NCI-H82 treated with DMSO at 0.1 percent for 48 hours (cell line): ENCODE measurements around the gene LTBP1.
"Not testable (repeated sequence)": the region's sequence is repeated elsewhere in the genome, so short reads cannot be mapped to it uniquely, and the experiment has no call there.

ENCODE experiments used
- DNase-seq: peaks from one replicate; lab custom pipeline; 2025; ENCODE audit not compliant: unreplicated experiment; lab: John Stamatoyannopoulos, UW

The LTBP1 gene

GRCh38 chr2:33033606-33034081 is 86.9 kb downstream of the LTBP1 start:
- DNase-seq: peak; percentile 81

DNA sequence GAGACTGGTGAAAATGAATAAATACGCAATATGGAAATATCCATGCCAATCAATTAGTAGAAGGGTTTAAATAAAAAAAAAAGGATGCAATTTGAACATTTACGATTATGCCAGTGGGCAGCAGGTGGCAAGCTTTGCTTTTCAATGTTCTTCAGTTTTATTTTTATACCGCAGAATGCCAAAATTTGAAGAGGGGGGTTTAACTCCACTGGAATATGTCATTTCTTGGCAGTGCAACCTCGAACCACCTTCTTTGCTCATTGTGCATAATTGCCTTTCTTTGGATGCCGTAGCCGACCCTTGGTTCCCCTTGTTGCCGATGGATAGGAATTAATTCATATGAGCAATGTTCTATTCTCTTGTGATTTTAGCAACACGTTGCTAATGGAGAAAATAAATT is 88.0 kb downstream of the LTBP1 start:
- DNase-seq: no peak

- DNase-seq: no peak
Observed at GRCh38 chr2:33038230-33038629, 91.5 kb downstream of the LTBP1 start.

DNA sequence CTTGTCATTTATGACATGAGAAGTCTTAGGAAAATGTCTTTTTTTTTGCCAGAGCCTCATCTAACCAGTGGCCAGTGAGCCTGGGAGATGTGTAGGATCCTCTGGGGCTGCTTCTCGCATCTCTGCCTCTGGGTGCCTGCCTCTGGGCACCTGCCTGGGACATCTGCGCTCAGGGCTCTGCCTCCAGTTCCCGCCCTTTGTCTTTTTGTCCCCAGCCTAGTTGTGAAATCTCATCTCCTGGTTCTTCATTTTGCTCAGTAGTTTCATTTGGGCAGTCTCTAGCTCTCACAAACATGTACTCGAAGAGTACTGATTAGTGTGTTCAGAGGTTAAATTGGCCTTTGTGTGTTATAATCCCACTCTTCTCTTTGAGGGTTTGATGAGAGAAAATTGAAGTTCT is 92.0 kb downstream of the LTBP1 start:
- no peak for DNase-seq

- no peak for DNase-seq
Observed at GRCh38 chr2:33040541-33040940, 93.8 kb downstream of the LTBP1 start.

DNA sequence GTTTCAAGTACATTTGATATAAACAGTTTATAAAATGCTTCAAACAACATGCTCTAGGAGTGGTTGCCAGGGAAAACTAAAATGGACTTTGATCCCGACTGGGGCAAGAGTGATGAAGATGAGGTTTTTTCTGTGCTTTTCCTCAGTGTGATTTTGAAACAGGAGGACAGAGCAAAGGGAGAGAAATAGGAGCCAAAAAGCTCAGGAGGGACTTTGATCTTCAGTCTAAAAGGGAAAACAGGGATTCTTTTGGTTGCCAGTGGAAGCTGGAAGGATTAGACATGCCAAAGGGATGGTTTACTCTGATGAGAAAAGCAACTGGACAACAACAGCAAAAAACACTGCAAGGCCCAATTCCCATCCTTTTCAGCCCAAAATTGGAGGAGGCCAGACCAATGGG is 95.5 kb downstream of the LTBP1 start:
- DNase-seq: no peak

DNA sequence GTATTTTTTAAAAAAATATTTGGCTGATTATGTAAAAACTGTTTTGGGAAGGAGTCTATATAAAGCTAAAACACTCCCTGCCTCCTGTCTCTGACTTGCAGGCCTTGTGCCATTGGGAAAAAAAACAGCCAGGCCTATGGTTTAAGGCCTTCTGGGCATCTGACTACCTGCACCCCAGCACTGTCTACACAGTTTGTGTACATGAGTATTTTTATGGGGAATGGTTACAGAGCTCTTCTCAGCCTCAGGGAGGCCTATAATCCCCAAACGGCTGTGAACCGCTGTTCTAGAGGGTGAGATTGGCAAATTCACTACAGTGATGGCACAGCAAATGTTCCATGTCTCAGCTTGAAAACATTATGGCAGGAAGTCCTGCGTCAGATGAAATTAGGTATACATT is 96.1 kb downstream of the LTBP1 start:
- DNase-seq: no peak

DNA sequence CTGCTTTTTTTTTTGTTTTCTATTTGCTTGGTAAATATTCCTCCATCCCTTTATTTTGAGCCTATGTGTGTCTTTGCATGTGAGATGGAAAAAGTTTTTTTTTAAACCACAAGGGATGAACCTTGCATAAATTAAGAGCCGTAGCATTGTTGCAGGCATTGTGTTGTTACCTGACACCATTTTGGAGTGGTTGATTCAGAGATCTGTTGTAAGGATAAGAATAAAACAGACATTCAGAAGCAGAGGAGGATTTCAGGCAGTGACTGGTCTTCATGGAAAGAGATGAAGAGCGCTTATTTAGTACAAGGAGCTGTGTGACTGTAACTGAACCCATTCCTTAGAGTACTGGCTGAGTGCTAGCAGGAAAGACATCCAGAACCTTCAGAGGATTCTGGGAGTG is 101.2 kb downstream of the LTBP1 start:
- no peak for DNase-seq

DNA sequence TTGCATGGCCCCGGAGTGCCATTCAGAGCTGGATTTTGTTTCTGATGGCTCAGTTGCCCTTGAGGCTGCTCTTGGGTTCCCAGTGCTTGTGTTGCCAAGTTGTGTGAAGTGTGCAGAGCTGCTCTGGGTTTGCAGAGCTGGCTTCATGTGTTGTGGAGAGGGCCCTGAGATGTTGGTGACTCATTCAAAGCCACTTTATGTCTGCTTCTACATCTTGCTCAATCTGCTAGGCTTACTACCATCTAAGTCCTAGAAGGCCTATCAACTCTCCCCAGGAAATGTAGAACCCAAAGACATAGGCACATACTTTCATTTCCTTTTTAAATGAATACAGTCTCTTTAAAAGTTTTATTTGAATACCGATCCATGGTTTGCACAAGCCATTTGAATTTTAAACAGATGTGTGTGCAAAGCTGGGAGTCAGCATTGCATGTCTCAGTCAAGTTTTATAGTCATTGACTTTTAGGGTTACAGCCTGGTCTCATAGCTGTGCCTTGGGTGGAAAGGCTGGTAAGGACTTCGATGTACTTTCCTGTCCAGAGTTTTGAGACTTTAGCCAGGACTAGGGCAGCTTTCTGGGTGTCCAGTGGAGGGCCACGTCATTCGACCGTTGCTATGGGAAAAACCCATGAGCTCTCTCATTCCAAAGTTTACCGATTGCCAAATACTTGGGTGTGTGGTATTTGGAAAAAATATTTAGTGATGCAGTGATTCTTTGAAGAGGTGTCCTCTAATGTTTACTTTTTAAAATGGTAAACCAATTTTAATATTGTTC is 105.0 kb downstream of the LTBP1 start:
- no peak for DNase-seq

- no peak for DNase-seq
Observed at GRCh38 chr2:33052361-33052735, 105.6 kb downstream of the LTBP1 start.

DNA sequence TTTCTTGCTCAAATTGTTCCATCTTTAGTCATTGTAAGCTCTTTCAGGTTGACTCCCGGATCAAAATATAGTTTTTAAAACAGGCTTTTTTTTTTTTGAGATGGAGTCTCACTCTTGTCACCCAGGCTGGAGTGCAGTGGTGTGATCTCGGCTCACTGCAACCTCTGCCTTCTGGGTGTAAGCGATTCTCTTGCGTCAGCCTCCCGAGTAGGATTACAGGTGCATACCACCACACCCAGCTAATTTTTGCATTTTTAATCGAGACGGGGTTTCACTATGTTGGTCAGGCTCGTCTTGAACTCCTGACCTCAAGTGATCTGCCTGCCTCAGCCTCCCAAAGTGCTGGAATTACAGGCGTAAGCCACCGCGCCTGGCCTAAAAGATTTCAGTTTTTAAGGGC is 106.0 kb downstream of the LTBP1 start:
- not testable (repeated sequence) for DNase-seq

GRCh38 chr2:33056170-33056569 is 109.4 kb downstream of the LTBP1 start:
- no peak for DNase-seq

DNA sequence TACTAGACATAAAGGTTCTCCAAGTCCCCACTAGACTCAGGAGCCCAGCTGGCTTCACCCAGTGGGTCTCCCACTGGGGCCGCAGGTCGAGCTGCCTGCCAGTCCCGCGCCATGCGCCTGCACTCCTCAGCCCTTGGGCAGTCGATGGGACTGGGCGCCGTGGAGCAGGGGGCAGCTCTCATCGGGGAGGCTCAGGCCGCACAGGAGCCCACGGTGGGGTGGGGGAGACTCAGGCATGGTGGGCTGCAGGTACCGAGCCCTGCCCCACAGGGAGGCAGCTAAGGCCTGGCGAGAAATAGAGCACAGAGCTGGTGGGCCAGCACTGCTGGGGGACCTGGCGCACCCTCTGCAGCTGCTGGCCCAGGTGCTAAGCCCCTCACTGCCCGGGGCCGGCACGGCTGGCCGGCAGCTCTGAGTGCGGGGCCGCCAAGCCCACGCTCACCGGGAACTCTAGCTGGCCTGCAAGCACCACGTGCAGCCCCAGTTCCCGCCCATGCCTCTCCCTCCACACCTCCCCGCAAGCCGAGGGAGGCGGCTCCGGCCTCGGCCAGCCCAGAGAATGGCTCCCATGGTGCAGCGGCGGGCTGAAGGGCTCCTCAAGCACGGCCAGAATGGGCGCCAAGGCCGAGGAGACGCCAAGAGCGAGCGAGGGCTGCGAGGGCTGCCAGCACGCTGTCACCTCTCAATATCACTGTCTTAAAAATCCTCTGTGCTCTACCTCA is 110.7 kb downstream of the LTBP1 start:
- not testable (repeated sequence) for DNase-seq

GRCh38 chr2:33058716-33059470 is 112.1 kb downstream of the LTBP1 start:
- DNase-seq: no peak

DNA sequence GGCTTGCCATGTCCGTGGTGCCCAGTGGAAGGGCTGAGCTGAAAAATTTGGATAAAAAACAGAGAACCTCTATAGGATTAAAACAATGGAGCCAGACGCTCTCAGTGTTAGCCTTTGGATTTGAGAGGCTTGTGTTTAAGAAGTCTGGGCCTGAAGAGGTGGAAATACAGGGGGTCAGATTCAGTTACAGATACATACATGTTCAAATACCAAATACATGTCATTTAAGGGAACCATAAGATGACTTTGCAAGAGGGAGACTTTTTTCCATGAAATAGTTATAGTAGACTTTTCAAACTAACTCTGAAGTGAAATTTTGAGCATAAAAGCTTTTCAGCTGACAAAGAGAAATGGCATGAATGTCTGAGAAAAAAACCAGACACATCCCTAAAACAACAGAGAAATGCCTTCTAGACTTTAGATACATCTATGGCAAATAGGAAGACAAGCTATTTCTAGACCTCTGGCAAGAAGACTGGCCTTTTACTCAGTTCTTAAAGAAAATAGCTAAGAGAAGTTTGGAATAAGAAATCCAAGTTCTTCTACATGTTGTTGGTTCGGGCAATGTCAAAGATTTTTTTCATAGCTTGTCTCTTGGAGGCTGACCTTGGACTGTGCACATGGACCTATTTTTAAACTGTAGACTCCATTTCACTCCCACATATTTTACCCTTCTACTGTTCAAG is 112.9 kb downstream of the LTBP1 start:
- DNase-seq: no peak

DNA sequence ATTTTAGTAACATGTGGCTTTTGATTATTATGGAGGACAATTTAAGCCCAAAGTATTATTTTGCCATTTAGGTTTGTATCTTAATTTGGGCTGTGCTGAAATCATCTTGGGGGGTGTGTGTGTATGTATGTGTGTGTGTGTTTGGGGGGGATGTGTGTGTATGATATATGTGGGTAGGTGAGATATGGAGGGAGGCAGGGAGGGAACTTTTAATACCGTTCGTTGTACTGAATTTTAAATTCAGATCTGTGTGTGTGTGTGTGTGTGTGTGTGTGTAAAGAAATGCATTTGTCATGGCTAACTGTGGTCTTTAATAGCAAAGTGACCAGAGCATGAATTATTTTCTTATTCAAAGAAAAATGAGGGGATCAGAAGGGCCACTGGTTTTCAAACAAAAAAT is 113.7 kb downstream of the LTBP1 start:
- no peak for DNase-seq

GRCh38 chr2:33062665-33063250 is 116.0 kb downstream of the LTBP1 start:
- DNase-seq: no peak

- DNase-seq: no peak
Observed at GRCh38 chr2:33064349-33064801, 117.6 kb downstream of the LTBP1 start.

DNA sequence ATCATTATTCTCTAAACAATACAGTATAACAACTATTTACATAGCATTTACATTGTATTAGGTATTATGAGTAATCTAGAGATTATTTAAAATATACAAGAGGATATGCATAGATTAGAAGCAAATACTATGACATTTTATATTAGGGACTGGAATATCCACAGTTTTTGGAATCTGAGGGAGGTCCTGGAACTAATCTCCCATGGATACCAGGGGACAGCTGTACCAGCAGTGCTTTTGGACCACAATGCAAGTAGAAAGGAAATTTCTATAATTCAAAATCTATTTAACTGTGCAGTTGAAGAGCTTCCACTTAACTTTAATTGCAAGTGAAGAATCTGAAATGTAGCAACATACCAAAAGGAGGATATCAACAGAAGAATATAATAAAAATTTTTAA is 120.8 kb downstream of the LTBP1 start:
- DNase-seq: no peak

- no peak for DNase-seq
Observed at GRCh38 chr2:33068261-33068660, 121.5 kb downstream of the LTBP1 start.
